HCT116 (cell line): ENCODE data around the gene MUC5B.

Experiments used
- CEBPB ChIP-seq: IDR thresholded peaks from 2 replicates; pipeline ENCODE4 v1.6.1; 2012; ENCODE audit warnings: low read depth
- CTCF ChIP-seq, 3 experiments: fragments of 200-600 bp in 1 of 3; sonication (generic) in 1 of 3; IDR thresholded peaks in 2 of 3; conservative IDR thresholded peaks in 1 of 3; 2 replicates each; pipeline ENCODE4 v1.5.1; 2012 to 2017; ENCODE audit warnings: low read depth in 2 of 3, low read length in 2 of 3, antibody characterized with exemption in 1 of 3, borderline replicate concordance in 1 of 3, control low read depth in 1 of 3, mild to moderate bottlenecking in 1 of 3, mixed read lengths in 1 of 3, mixed run types in 1 of 3, moderate library complexity in 1 of 3; ENCODE audit not compliant: insufficient read depth in 1 of 3
- EGR1 ChIP-seq: IDR thresholded peaks from 2 replicates; pipeline ENCODE4 v1.6.1; 2012; ENCODE audit warnings: low read depth
- EZH2phosphoT487 ChIP-seq: fragments of 200-600 bp; IDR thresholded peaks from 2 replicates; pipeline ENCODE4 v1.6.1; 2018; ENCODE audit warnings: antibody characterized with exemption, borderline replicate concordance
- JUND ChIP-seq: IDR thresholded peaks from 2 replicates; pipeline ENCODE4 v1.6.1; 2012
- MAX ChIP-seq: IDR thresholded peaks from 2 replicates; pipeline ENCODE4 v1.6.1; 2012
- POLR2A ChIP-seq: IDR thresholded peaks from 2 replicates; pipeline ENCODE4 v1.7.0; 2011; ENCODE audit warnings: borderline replicate concordance; ENCODE audit not compliant: insufficient read depth, insufficient read length; ENCODE audit errors: extremely low read depth
- POLR2AphosphoS5 ChIP-seq: IDR thresholded peaks from 2 replicates; pipeline ENCODE4 v1.6.1; 2011; ENCODE audit warnings: mild to moderate bottlenecking, low read depth, low read length, moderate library complexity
- RAD21 ChIP-seq: IDR thresholded peaks from 2 replicates; pipeline ENCODE4 v1.6.1; 2012; ENCODE audit warnings: low read depth, mild to moderate bottlenecking
- YY1 ChIP-seq: IDR thresholded peaks from 2 replicates; pipeline ENCODE4 v1.6.1; 2011; ENCODE audit warnings: low read length, low read depth, moderate library complexity, mild to moderate bottlenecking; ENCODE audit not compliant: insufficient replicate concordance; ENCODE audit errors: extremely low read depth
- ZFX ChIP-seq: fragments of 450-650 bp; IDR thresholded peaks from 2 replicates; pipeline ENCODE4 v1.6.1; 2017

- TF ChIP-seq CTCF (IDR thresholded peaks at IDR 0.05 in 2 of 3, conservative IDR thresholded peaks at IDR 0.05 in 1 of 3; ENCODE audit: borderline replicate concordance in 1 of 3, insufficient read depth in 1 of 3, low read depth in 2 of 3, low read length in 2 of 3): no peak
- TF ChIP-seq POLR2AphosphoS5: no peak
- no peak for TF ChIP-seq MAX
- TF ChIP-seq JUND: no peak
- TF ChIP-seq YY1: no peak
- no peak for TF ChIP-seq EZH2phosphoT487
- no peak for TF ChIP-seq EGR1
- no peak for TF ChIP-seq ZFX
- TF ChIP-seq CEBPB: no peak
- TF ChIP-seq POLR2A: no peak
- no peak for TF ChIP-seq RAD21
Measured at GRCh38 chr11:1220941-1221721, 1.7 kb upstream of the MUC5B start.
